ENCODE data around the gene HOXD4. TPM values are rescaled to one million over a fixed set of nuclear protein-coding genes. Genes with fewer than 3 reads are reported as not detected.

The HOXD4 gene
- total RNA-seq, 1 experiment from 2014 or later: not detected

GRCh38 chr2:176105730-176106580, 45.4 kb upstream of the HOXD4 start:
- DNase-seq: no peak
- no peaks in the 10 kb centered on the region for H3K9me2 ChIP-seq (replicated peaks; ENCODE audit: insufficient read depth, low read length)
- no peaks in the 10 kb centered on the region for H3K79me2 ChIP-seq (ENCODE audit: low read length)
- no peaks in the 10 kb centered on the region for H3K36me3 ChIP-seq (ENCODE audit: insufficient read depth, low read length)
- H3K4me3 ChIP-seq (ENCODE audit: low read length): no peak overlapping the region
- H3K27me3 ChIP-seq (ENCODE audit: low read length): no peaks in the 10 kb centered on the region
- no peak overlapping the region for H3K27ac ChIP-seq (ENCODE audit: low read length)
- no peaks in the 10 kb centered on the region for H4K20me1 ChIP-seq (ENCODE audit: insufficient read depth, low read depth, low read length)
- H3K9ac ChIP-seq (ENCODE audit: low read length): no peak overlapping the region
- H3K9me3 ChIP-seq (ENCODE audit: low read length): no peaks in the 10 kb centered on the region
- H2AFZ ChIP-seq (ENCODE audit: low read length): no peak overlapping the region
- H3K4me1 ChIP-seq (ENCODE audit: low read length): peaks cover 4% of the 10 kb centered on the region
- no peak overlapping the region for H3K4me2 ChIP-seq (ENCODE audit: low read depth, low read length, poor library complexity, severe bottlenecking)

DNA sequence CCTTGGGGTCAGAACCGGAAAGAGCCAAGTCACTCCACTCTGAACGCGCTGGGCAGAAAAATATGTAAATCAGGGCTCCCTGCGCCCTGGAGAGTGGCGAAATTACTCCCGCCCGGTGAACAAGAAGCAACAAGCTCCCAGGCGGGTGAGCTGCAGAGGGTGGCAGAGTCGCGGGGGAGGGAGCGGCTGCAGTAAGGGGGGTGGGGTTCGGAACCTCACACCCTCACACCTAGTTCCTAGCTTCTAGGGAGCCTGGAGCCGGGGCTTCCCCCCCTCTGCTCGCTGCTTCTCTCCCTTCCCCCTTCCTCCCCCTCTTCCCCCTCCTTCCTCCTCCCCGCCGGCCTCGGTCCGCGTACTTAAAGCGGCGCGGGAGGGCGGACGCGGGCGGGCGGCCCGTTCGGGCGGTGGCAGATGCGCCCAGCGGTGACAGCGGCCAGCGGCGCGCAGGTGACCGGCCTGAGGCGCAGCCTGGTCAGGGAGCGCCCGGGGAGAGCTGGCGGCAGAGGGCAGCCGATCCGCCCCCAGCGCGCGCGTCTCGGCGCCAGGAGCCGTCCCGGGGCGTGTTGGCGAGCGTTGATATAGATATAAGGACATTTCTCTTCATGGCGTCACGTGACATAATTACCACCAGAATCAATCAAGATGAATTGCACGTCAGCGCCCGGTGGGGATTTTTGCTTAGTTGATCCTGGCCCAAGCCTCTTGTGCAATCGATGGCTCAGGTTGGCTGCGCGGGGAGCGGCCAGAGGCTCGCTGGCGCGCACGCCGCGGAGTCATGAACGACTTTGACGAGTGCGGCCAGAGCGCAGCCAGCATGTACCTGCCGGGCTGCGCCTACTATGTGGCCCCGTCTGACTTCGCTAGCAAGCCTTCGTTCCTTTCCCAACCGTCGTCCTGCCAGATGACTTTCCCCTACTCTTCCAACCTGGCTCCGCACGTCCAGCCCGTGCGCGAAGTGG, 44.5 kb upstream of the HOXD4 start, which contains the start of gene HOXD11:
Gene HOXD11, plus strand, starts transcription at position 700 of the 959 bp plus-strand sequence. Its CDS starts 76 bp downstream, at position 776.
- Histone ChIP-seq H3K4me1 (ENCODE audit: low read length) (peaks cover 10% of the 10 kb centered on the region), H2AFZ (ENCODE audit: low read length) (no peak within 1 kb of the TSS), H3K4me3 (ENCODE audit: low read length) (no peak within 1 kb of the TSS)

DNA sequence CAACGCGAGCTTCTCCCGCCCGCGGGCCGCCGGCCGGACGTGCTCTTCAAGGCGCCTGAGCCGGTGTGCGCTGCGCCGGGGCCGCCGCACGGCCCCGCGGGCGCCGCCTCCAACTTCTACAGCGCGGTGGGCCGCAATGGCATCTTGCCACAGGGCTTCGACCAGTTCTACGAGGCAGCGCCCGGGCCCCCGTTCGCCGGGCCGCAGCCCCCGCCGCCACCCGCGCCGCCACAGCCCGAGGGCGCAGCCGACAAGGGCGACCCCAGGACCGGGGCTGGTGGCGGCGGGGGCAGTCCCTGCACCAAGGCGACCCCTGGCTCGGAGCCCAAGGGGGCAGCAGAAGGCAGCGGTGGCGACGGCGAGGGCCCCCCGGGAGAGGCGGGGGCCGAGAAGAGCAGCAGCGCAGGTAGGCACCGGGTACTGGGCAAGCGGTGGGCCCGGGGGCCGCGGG, 43.6 kb upstream of the HOXD4 start:
- no peak for DNase-seq
- no peaks in the 10 kb centered on the region for H3K27me3 ChIP-seq (ENCODE audit: low read length)

More for the DNA sequence above, 44.5 kb upstream of the HOXD4 start, which contains the start of gene HOXD11:
- no peak for DNase-seq
- Histone ChIP-seq H3K27ac (ENCODE audit: low read length) (no peak within 1 kb of the TSS), H3K9me3 (ENCODE audit: low read length) (no peaks in the 10 kb centered on the region), H3K9me2 (replicated peaks; ENCODE audit: insufficient read depth, low read length) (no peaks in the 10 kb centered on the region), H4K20me1 (ENCODE audit: insufficient read depth, low read depth, low read length) (no peaks in the 10 kb centered on the region), H3K36me3 (ENCODE audit: insufficient read depth, low read length) (no peaks in the 10 kb centered on the region), H3K27me3 (ENCODE audit: low read length) (no peaks in the 10 kb centered on the region), H3K79me2 (ENCODE audit: low read length) (no peaks in the 10 kb centered on the region), H3K9ac (ENCODE audit: low read length) (no peak within 1 kb of the TSS), H3K4me2 (ENCODE audit: low read depth, low read length, poor library complexity, severe bottlenecking) (no peak within 1 kb of the TSS)

DNA sequence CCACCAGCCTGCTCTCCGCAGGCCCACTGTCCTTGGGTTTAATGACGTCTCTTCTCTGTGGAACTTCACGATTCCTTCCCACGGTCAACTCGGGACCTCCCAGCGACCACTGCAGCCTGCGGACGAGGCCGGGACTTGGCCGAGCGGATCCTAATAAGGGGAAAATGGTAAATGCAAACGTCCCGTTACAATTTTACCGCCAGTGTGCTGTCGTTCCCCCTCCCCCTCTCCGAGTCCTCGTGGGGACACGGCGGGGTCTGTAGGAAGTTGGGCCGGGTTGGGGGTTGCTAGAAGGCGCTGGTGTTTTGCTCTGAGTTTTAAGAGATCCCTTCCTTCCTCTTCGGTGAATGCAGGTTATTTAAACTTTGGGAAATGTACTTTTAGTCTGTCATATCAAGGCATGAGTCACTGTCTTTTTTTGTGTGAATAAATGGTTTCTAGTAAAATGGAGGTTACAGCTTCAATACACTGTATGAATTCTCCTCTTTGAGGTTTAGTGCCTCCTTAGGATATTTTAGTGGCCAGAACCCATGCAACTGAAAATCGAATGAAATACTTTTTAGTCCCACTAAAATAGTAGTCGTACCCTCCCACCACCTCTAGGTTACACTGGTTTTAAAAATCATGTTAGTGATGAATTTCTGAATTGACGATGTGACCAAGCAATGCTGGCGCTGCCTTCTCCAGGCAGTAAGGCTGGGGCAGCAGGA, 42.0 kb upstream of the HOXD4 start:
- no peaks in the 10 kb centered on the region for H3K36me3 ChIP-seq (ENCODE audit: insufficient read depth, low read length)
- no peak overlapping the region for H3K4me3 ChIP-seq (ENCODE audit: low read length)
- H3K9me3 ChIP-seq (ENCODE audit: low read length): no peaks in the 10 kb centered on the region
- no peaks in the 10 kb centered on the region for H4K20me1 ChIP-seq (ENCODE audit: insufficient read depth, low read depth, low read length)
- H3K27me3 ChIP-seq (ENCODE audit: low read length): no peaks in the 10 kb centered on the region
- no peaks in the 10 kb centered on the region for H3K9me2 ChIP-seq (replicated peaks; ENCODE audit: insufficient read depth, low read length)
- no peak overlapping the region for H3K27ac ChIP-seq (ENCODE audit: low read length)
- no peak overlapping the region for H3K4me2 ChIP-seq (ENCODE audit: low read depth, low read length, poor library complexity, severe bottlenecking)
- peaks cover 10% of the 10 kb centered on the region for H3K4me1 ChIP-seq (ENCODE audit: low read length)
- DNase-seq: no peak
- H2AFZ ChIP-seq (ENCODE audit: low read length): no peak overlapping the region
- H3K9ac ChIP-seq (ENCODE audit: low read length): no peak overlapping the region
- no peaks in the 10 kb centered on the region for H3K79me2 ChIP-seq (ENCODE audit: low read length)

More for the DNA sequence above, 43.6 kb upstream of the HOXD4 start:
- H3K27ac ChIP-seq (ENCODE audit: low read length): no peak overlapping the region
- H3K9ac ChIP-seq (ENCODE audit: low read length): no peak overlapping the region
- H3K36me3 ChIP-seq (ENCODE audit: insufficient read depth, low read length): no peaks in the 10 kb centered on the region
- H3K79me2 ChIP-seq (ENCODE audit: low read length): no peaks in the 10 kb centered on the region
- no peaks in the 10 kb centered on the region for H3K9me3 ChIP-seq (ENCODE audit: low read length)
- no peaks in the 10 kb centered on the region for H4K20me1 ChIP-seq (ENCODE audit: insufficient read depth, low read depth, low read length)
- H3K4me3 ChIP-seq (ENCODE audit: low read length): no peak overlapping the region
- no peaks in the 10 kb centered on the region for H3K9me2 ChIP-seq (replicated peaks; ENCODE audit: insufficient read depth, low read length)
- H3K4me1 ChIP-seq (ENCODE audit: low read length): peaks cover 10% of the 10 kb centered on the region
- H2AFZ ChIP-seq (ENCODE audit: low read length): no peak overlapping the region
- no peak overlapping the region for H3K4me2 ChIP-seq (ENCODE audit: low read depth, low read length, poor library complexity, severe bottlenecking)

DNA sequence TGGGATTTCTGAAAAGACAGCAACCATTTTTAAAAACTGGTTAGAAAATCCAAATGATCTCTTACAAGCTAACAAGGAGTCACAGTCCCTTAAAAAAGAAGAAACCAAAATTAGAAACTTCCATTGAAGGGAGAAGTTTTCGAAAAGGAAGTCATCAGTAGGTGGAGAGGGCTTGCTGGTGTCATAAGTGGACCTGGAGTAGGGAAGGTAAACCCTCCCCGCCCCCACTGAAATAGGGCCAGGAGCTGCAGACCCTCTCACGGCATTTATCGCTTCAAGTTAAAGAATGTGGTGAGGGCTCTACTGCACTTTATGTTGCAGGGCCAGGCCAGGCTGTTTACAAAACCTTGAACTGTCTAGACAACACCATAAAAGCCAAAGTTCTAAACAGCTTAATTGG, 41.4 kb upstream of the HOXD4 start:
- H3K4me3 ChIP-seq (ENCODE audit: low read length): no peak overlapping the region
- H3K36me3 ChIP-seq (ENCODE audit: insufficient read depth, low read length): no peaks in the 10 kb centered on the region
- no peaks in the 10 kb centered on the region for H4K20me1 ChIP-seq (ENCODE audit: insufficient read depth, low read depth, low read length)
- H3K9ac ChIP-seq (ENCODE audit: low read length): no peak overlapping the region
- H3K4me1 ChIP-seq (ENCODE audit: low read length): peaks cover 10% of the 10 kb centered on the region
- no peaks in the 10 kb centered on the region for H3K79me2 ChIP-seq (ENCODE audit: low read length)
- no peaks in the 10 kb centered on the region for H3K9me2 ChIP-seq (replicated peaks; ENCODE audit: insufficient read depth, low read length)
- H3K27me3 ChIP-seq (ENCODE audit: low read length): no peaks in the 10 kb centered on the region
- no peak overlapping the region for H2AFZ ChIP-seq (ENCODE audit: low read length)
- no peaks in the 10 kb centered on the region for H3K9me3 ChIP-seq (ENCODE audit: low read length)
- no peak for DNase-seq
- H3K4me2 ChIP-seq (ENCODE audit: low read depth, low read length, poor library complexity, severe bottlenecking): no peak overlapping the region
- no peak overlapping the region for H3K27ac ChIP-seq (ENCODE audit: low read length)

DNA sequence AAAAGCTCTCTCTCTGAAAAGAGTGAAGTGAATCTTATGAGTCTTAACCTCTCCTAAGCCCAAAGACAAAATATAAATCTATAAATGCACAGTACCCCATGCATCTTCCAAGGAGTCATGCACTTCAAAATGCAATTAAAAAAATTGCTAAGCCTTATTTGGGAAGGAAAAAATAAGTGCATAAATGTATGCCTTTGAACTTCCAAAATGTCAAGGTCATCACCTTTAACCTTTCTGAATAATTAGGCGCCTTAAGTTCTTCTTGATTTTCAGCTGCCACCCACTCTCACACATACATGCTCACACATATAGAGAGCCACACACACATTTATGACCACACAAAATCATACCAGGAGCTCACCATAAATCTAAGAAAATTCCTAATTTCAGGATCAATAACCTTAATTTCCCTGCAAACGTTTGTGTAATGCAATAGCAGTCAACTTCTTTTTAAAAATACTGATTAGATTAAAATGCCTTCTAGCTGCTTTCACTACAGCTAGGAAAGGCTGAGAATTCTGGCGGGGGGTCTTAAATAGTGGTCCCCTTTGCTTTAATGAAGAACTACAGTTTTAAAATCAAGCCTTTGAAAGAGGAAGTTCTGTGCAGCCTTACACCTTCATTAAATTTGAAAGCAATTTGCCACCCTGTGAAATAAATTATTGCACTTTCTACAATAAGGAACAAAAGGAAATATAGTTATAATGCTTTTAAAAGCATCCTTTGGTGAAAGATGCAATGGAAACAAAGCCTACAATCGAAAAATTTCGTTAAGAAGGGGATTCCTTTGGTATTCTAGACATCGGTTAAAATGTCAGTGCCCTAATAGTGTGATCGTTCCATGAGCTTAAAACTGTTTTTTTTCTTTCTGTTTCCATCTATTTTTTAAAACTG, 40.7 kb upstream of the HOXD4 start:
- peak overlapping the region; percentile 37; the same call in 1 of the 2 replicates for H3K9ac ChIP-seq (ENCODE audit: low read length)
- no peaks in the 10 kb centered on the region for H3K36me3 ChIP-seq (ENCODE audit: insufficient read depth, low read length)
- no peak for DNase-seq
- H3K4me2 ChIP-seq (ENCODE audit: low read depth, low read length, poor library complexity, severe bottlenecking): peak overlapping the region; percentile 66
- no peaks in the 10 kb centered on the region for H3K9me3 ChIP-seq (ENCODE audit: low read length)
- H3K27me3 ChIP-seq (ENCODE audit: low read length): no peaks in the 10 kb centered on the region
- no peaks in the 10 kb centered on the region for H3K79me2 ChIP-seq (ENCODE audit: low read length)
- H3K4me1 ChIP-seq (ENCODE audit: low read length): peaks cover 10% of the 10 kb centered on the region
- H3K27ac ChIP-seq (ENCODE audit: low read length): no peak overlapping the region
- peak overlapping the region; percentile 54; the same call in 1 of the 2 replicates for H2AFZ ChIP-seq (ENCODE audit: low read length)
- no peaks in the 10 kb centered on the region for H3K9me2 ChIP-seq (replicated peaks; ENCODE audit: insufficient read depth, low read length)
- H4K20me1 ChIP-seq (ENCODE audit: insufficient read depth, low read depth, low read length): no peaks in the 10 kb centered on the region
- peak overlapping the region; percentile 40; the same call in 1 of the 2 replicates for H3K4me3 ChIP-seq (ENCODE audit: low read length)

DNA sequence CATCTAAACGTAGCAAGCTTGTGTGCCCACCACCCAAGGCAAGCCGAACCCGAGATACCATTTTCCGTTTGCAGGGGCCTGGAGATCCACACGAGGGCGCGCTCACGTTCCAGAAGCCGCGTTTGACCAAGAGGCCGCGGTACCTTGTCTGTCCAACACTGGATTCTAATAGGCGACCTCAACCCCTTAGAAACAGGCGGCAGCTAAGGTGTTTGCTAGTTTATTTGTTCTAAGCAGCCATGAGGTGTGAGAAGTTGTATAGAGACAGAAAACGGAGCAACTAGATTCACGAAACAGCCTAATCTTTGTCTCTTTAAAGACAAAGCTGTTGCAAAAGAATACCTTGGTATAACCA, 40.1 kb upstream of the HOXD4 start:
- Histone ChIP-seq H3K9me3 (ENCODE audit: low read length) (no peaks in the 10 kb centered on the region), H3K9ac (ENCODE audit: low read length) (peak overlapping the region; percentile 37; the same call in 1 of the 2 replicates), H3K27ac (ENCODE audit: low read length) (no peak overlapping the region), H3K27me3 (ENCODE audit: low read length) (no peaks in the 10 kb centered on the region), H3K4me3 (ENCODE audit: low read length) (peak overlapping the region; percentile 40; the same call in 1 of the 2 replicates), H4K20me1 (ENCODE audit: insufficient read depth, low read depth, low read length) (no peaks in the 10 kb centered on the region), H2AFZ (ENCODE audit: low read length) (0 out of 2 replicates have a peak overlapping the region, but pooled peaks have one; percentile 54), H3K36me3 (ENCODE audit: insufficient read depth, low read length) (no peaks in the 10 kb centered on the region), H3K79me2 (ENCODE audit: low read length) (no peaks in the 10 kb centered on the region), H3K4me1 (ENCODE audit: low read length) (peaks cover 10% of the 10 kb centered on the region), H3K9me2 (replicated peaks; ENCODE audit: insufficient read depth, low read length) (no peaks in the 10 kb centered on the region), H3K4me2 (ENCODE audit: low read depth, low read length, poor library complexity, severe bottlenecking) (peak overlapping the region; percentile 66)
- DNase-seq: peak; percentile 80
